BLaER1 (cell line): ENCODE measurements around the gene RPS29.

Source experiments
- H3K27ac ChIP-seq: shearing (Covaris generic); formaldehyde crosslinking; 2 replicates; pipeline ENCODE4 v1.8.1; 2022
- H3K27me3 ChIP-seq: shearing (Covaris generic); formaldehyde crosslinking; 2 replicates; pipeline ENCODE4 v1.8.1; 2022
- H3K36me3 ChIP-seq: shearing (Covaris generic); formaldehyde crosslinking; 2 replicates; pipeline ENCODE4 v1.8.1; 2022
- H3K4me1 ChIP-seq: shearing (Covaris generic); formaldehyde crosslinking; 2 replicates; pipeline ENCODE4 v1.8.1; 2022
- H3K4me2 ChIP-seq: shearing (Covaris generic); formaldehyde crosslinking; 2 replicates; pipeline ENCODE4 v1.8.1; 2022
- H3K4me3 ChIP-seq: shearing (Covaris generic); formaldehyde crosslinking; 2 replicates; pipeline ENCODE4 v1.8.1; 2022
- H3K9ac ChIP-seq: shearing (Covaris generic); formaldehyde crosslinking; 2 replicates; pipeline ENCODE4 v1.8.1; 2022
- H3K9me3 ChIP-seq: shearing (Covaris generic); formaldehyde crosslinking; 2 replicates; pipeline ENCODE4 v1.8.1; 2022
- H4K20me1 ChIP-seq: shearing (Covaris generic); formaldehyde crosslinking; 2 replicates; pipeline ENCODE4 v1.8.1; 2022
- Cebpa-rat ChIP-seq: shearing (Covaris generic); IDR thresholded peaks from 2 replicates; pipeline ENCODE4 v1.8.1; 2022

Gene RPS29

GRCh38 chr14:49553106-49553505 lies 33.1 kb downstream of the RPS29 start:
- Histone ChIP-seq H3K9me3 (no peaks in the 10 kb centered on the region; the same call in 1 of the 2 replicates), H3K27me3 (no peaks in the 10 kb centered on the region), H3K27ac (no peak overlapping the region), H4K20me1 (no peaks in the 10 kb centered on the region), H3K9ac (no peak overlapping the region), H3K4me1 (no peaks in the 10 kb centered on the region), H3K36me3 (no peaks in the 10 kb centered on the region), H3K4me2 (no peak overlapping the region), H3K4me3 (no peak overlapping the region)
- no peak for TF ChIP-seq Cebpa-rat

GRCh38 chr14:49551569-49551968 lies 34.6 kb downstream of the RPS29 start:
- no peaks in the 10 kb centered on the region for H4K20me1 ChIP-seq
- H3K9me3 ChIP-seq, result no peaks in the 10 kb centered on the region; the same call in 1 of the 2 replicates
- no peak overlapping the region for H3K4me2 ChIP-seq

GRCh38 chr14:49550286-49551184 lies 35.6 kb downstream of the RPS29 start:
- Histone ChIP-seq H3K4me2 (no peak overlapping the region), H3K9ac (no peak overlapping the region), H4K20me1 (no peaks in the 10 kb centered on the region), H3K4me3 (no peak overlapping the region), H3K4me1 (no peaks in the 10 kb centered on the region), H3K36me3 (no peaks in the 10 kb centered on the region), H3K27ac (no peak overlapping the region), H3K9me3 (no peaks in the 10 kb centered on the region; the same call in 1 of the 2 replicates), H3K27me3 (no peaks in the 10 kb centered on the region)
- TF ChIP-seq Cebpa-rat, result no peak

More at GRCh38 chr14:49551569-49551968, 34.6 kb downstream of the RPS29 start:
- no peaks in the 10 kb centered on the region for H3K36me3 ChIP-seq
- H3K27ac ChIP-seq, result no peak overlapping the region
- no peak overlapping the region for H3K4me3 ChIP-seq
- H3K9ac ChIP-seq, result no peak overlapping the region
- H3K27me3 ChIP-seq, result no peaks in the 10 kb centered on the region
- TF ChIP-seq Cebpa-rat, result no peak
- H3K4me1 ChIP-seq, result no peaks in the 10 kb centered on the region

- Histone ChIP-seq H4K20me1 (no peaks in the 10 kb centered on the region), H3K9me3 (no peaks in the 10 kb centered on the region; the same call in 1 of the 2 replicates), H3K4me3 (no peak overlapping the region), H3K27me3 (no peaks in the 10 kb centered on the region), H3K36me3 (no peaks in the 10 kb centered on the region), H3K4me1 (no peaks in the 10 kb centered on the region), H3K4me2 (no peak overlapping the region), H3K9ac (no peak overlapping the region), H3K27ac (no peak overlapping the region)
- no peak for TF ChIP-seq Cebpa-rat
These were observed 36.3 kb downstream of the RPS29 start for GRCh38 chr14:49549881-49550280.

- H3K4me3 ChIP-seq, result no peak overlapping the region
- H3K4me2 ChIP-seq, result no peak overlapping the region
- H4K20me1 ChIP-seq, result no peaks in the 10 kb centered on the region
- no peaks in the 10 kb centered on the region for H3K36me3 ChIP-seq
- H3K4me1 ChIP-seq, result no peaks in the 10 kb centered on the region
- H3K9me3 ChIP-seq, result no peaks in the 10 kb centered on the region; the same call in 1 of the 2 replicates
- H3K27me3 ChIP-seq, result no peaks in the 10 kb centered on the region
- no peak for TF ChIP-seq Cebpa-rat
- no peak overlapping the region for H3K9ac ChIP-seq
- no peak overlapping the region for H3K27ac ChIP-seq
These were observed 36.7 kb downstream of the RPS29 start for GRCh38 chr14:49549446-49549845.

- H3K36me3 ChIP-seq, result no peaks in the 10 kb centered on the region
- H3K4me1 ChIP-seq, result no peaks in the 10 kb centered on the region
- no peaks in the 10 kb centered on the region for H4K20me1 ChIP-seq
- no peaks in the 10 kb centered on the region for H3K27me3 ChIP-seq
- no peak overlapping the region for H3K4me2 ChIP-seq
- H3K9me3 ChIP-seq, result peaks cover 10% of the 10 kb centered on the region
- no peak overlapping the region for H3K27ac ChIP-seq
- H3K4me3 ChIP-seq, result no peak overlapping the region
- no peak for TF ChIP-seq Cebpa-rat
- no peak overlapping the region for H3K9ac ChIP-seq
These were observed 39.4 kb downstream of the RPS29 start for GRCh38 chr14:49546766-49547165.

GRCh38 chr14:49545716-49546115 lies 40.5 kb downstream of the RPS29 start:
- Histone ChIP-seq H3K4me3 (no peak overlapping the region), H3K27me3 (no peaks in the 10 kb centered on the region), H3K36me3 (peaks cover 7% of the 10 kb centered on the region; the same call in 1 of the 2 replicates), H3K4me2 (no peak overlapping the region), H4K20me1 (no peaks in the 10 kb centered on the region), H3K27ac (no peak overlapping the region), H3K9ac (no peak overlapping the region), H3K4me1 (no peaks in the 10 kb centered on the region), H3K9me3 (peaks cover 21% of the 10 kb centered on the region)
- TF ChIP-seq Cebpa-rat, result no peak

- Histone ChIP-seq H3K36me3 (peaks cover 8% of the 10 kb centered on the region; the same call in 1 of the 2 replicates), H4K20me1 (no peaks in the 10 kb centered on the region), H3K4me2 (no peak overlapping the region), H3K9me3 (peaks cover 27% of the 10 kb centered on the region), H3K4me3 (no peak overlapping the region), H3K27me3 (no peaks in the 10 kb centered on the region), H3K27ac (no peak overlapping the region), H3K4me1 (no peaks in the 10 kb centered on the region), H3K9ac (no peak overlapping the region)
- no peak for TF ChIP-seq Cebpa-rat
These were observed 41.1 kb downstream of the RPS29 start for GRCh38 chr14:49545071-49545470.

- Histone ChIP-seq H4K20me1 (no peaks in the 10 kb centered on the region), H3K27me3 (no peaks in the 10 kb centered on the region), H3K9ac (no peak overlapping the region), H3K36me3 (peaks cover 8% of the 10 kb centered on the region; the same call in 1 of the 2 replicates), H3K4me1 (no peaks in the 10 kb centered on the region), H3K4me2 (no peak overlapping the region), H3K4me3 (0 out of 2 replicates have a peak overlapping the region, but pooled peaks have one; percentile 19), H3K27ac (no peak overlapping the region), H3K9me3 (peaks cover 27% of the 10 kb centered on the region)
- TF ChIP-seq Cebpa-rat, result no peak
These were observed 45.1 kb downstream of the RPS29 start for GRCh38 chr14:49541049-49541448.

GRCh38 chr14:49538852-49539251 lies 47.3 kb downstream of the RPS29 start:
- Histone ChIP-seq H3K4me1 (no peaks in the 10 kb centered on the region), H3K9me3 (peaks cover 27% of the 10 kb centered on the region), H3K4me3 (no peak overlapping the region), H4K20me1 (no peaks in the 10 kb centered on the region), H3K9ac (no peak overlapping the region), H3K27ac (no peak overlapping the region), H3K36me3 (peaks cover 8% of the 10 kb centered on the region; the same call in 1 of the 2 replicates), H3K27me3 (no peaks in the 10 kb centered on the region), H3K4me2 (no peak overlapping the region)
- TF ChIP-seq Cebpa-rat, result no peak
